ENCODE results near the gene LYZL1.
"Not testable (repeated sequence)": the region's sequence is repeated elsewhere in the genome, so short reads cannot be mapped to it uniquely, and the experiment has no call there.

The LYZL1 gene

DNA sequence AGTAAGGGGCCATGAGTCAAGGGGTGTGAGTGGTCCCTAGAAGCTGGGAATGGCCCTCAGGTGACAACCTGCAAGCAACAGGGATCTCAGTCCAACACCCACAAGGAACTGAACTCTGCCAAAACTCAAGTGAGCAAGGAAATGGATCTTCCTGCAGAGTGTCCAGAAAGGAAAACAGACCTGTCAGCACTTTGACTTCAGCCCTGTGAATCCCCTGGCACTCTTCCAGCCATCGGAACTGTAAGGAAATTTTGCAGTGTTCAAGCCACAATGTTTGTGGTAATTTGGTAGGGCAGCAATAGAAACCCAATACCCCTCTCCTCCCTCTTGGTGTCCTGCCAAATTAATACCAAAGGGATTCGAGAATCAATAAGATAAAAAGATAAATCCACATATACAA, 6.9 kb downstream of the LYZL1 start:
- no peak for DNase-seq (ENCODE audit: insufficient read length, low spot score)
- FAIRE-seq, result no peak

GRCh38 chr10:29297678-29298077, 8.8 kb downstream of the LYZL1 start:
- TF ChIP-seq PAX5 (IDR thresholded peaks at IDR 0.05; ENCODE audit: insufficient read depth, low read length, severe bottlenecking), result no peak
- TF ChIP-seq POLR2A (IDR thresholded peaks at IDR 0.05; ENCODE audit: low read depth, low read length), result no peak
- TF ChIP-seq POU2F2 (IDR thresholded peaks at IDR 0.05; ENCODE audit: low read depth, low read length), result no peak
- TF ChIP-seq SPI1 (IDR thresholded peaks at IDR 0.05; ENCODE audit: low read depth, low read length), result no peak
- no peak for TF ChIP-seq TAF1 (IDR thresholded peaks at IDR 0.05; ENCODE audit: low read depth, low read length)
- DNase-seq (ENCODE audit: insufficient read length, low spot score), result no peak
- no peak for FAIRE-seq

More for the DNA sequence above, 6.9 kb downstream of the LYZL1 start:
- TF ChIP-seq POLR2AphosphoS5 (IDR thresholded peaks at IDR 0.05; ENCODE audit: low read depth, low read length), result no peak
- no peak for TF ChIP-seq POU2F2 (IDR thresholded peaks at IDR 0.05; ENCODE audit: low read depth, low read length)
- no peak for TF ChIP-seq SPI1 (IDR thresholded peaks at IDR 0.05; ENCODE audit: low read depth, low read length)
- TF ChIP-seq TAF1 (IDR thresholded peaks at IDR 0.05; ENCODE audit: low read depth, low read length), result no peak
- TF ChIP-seq POLR2A (IDR thresholded peaks at IDR 0.05; ENCODE audit: low read depth, low read length), result no peak
- TF ChIP-seq PAX5 (IDR thresholded peaks at IDR 0.05; ENCODE audit: insufficient read depth, low read length, severe bottlenecking), result no peak

GRCh38 chr10:29301359-29301910, 12.6 kb downstream of the LYZL1 start:
- no peak for FAIRE-seq
- no peak for TF ChIP-seq PAX5 (IDR thresholded peaks at IDR 0.05; ENCODE audit: insufficient read depth, low read length, severe bottlenecking)
- TF ChIP-seq SPI1 (IDR thresholded peaks at IDR 0.05; ENCODE audit: low read depth, low read length), result no peak

DNA sequence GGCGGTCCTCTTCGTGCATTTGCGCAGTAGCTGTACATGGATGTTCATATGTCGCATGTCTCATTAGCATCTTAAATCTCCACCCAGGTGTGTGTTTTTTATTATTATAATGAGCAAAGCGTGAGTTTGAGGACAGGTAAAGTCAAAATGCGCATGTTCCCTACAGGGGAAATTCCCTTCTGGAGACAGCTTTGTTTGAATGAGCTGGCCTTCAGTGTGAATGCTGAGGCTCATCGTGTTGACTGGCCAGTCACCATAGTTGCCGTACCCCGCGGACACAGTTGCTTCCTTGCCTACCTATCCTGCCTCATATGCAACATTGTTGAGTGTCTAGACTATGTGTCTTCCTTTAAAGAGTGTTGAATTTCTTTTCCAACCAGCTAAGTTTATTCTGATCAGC, 13.6 kb downstream of the LYZL1 start:
- TF ChIP-seq PAX5 (IDR thresholded peaks at IDR 0.05; ENCODE audit: insufficient read depth, low read length, severe bottlenecking), result no peak
- TF ChIP-seq POLR2A (IDR thresholded peaks at IDR 0.05; ENCODE audit: low read depth, low read length), result no peak
- no peak for DNase-seq (ENCODE audit: insufficient read length, low spot score)
- no peak for FAIRE-seq

More at GRCh38 chr10:29301359-29301910, 12.6 kb downstream of the LYZL1 start:
- DNase-seq (ENCODE audit: insufficient read length, low spot score), result no peak

DNA sequence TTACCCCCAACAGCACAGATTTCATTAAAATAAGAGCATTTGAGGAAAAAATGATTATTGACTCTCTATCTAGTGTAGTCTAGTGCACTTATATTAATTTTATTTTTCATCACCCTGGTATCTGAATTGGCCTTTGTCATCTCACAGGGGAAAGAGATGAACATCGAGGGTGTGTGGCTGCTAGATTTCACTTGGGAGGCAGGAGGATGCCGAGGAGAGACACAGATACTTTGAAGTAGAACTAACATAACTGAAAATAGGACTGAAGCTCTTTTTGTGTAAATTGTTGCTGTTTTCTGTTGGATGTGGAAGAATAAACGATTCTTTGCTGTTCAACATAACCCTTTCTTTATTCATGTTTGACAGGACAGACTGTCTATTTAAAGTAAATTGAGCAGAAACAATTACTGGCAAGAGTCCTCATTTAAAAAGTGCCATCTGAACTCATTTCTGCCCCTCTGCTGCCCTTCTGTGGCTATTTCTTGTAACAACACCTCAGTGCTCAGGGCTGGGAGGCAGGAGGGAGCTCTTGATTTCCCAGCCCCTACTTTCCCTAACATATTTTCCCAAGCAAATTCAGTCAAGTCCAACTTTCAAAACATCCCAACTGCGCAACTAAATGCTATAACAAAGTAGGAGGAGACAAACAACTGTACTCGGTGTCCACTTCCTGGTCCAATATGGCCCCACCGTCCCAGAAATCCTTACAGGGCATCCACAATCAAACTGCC, 15.6 kb downstream of the LYZL1 start:
- FAIRE-seq, result peak; percentile 58
- DNase-seq (ENCODE audit: insufficient read length, low spot score), result peak; percentile 31
- no peak for TF ChIP-seq SPI1 (IDR thresholded peaks at IDR 0.05; ENCODE audit: low read depth, low read length)
- no peak for TF ChIP-seq POLR2AphosphoS5 (IDR thresholded peaks at IDR 0.05; ENCODE audit: low read depth, low read length)
- TF ChIP-seq PAX5 (IDR thresholded peaks at IDR 0.05; ENCODE audit: insufficient read depth, low read length, severe bottlenecking), result no peak
- TF ChIP-seq POU2F2 (IDR thresholded peaks at IDR 0.05; ENCODE audit: low read depth, low read length), result no peak
- TF ChIP-seq POLR2A (IDR thresholded peaks at IDR 0.05; ENCODE audit: low read depth, low read length), result no peak
- no peak for TF ChIP-seq TAF1 (IDR thresholded peaks at IDR 0.05; ENCODE audit: low read depth, low read length)

DNA sequence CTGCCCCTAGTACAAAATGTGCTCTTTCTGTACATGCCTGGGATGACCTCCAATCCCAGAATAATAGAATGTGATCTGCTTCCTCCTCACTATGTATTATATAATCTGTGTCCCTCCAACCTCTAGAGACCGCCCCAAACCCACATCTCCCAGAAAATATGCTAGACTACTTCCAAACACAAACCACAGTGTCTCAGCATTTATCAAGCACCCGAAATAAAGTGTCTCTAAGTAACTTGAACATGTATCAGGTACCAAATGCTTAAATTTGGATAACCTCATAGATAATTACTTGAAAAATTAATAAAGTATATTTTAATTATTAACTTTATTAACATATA, 16.1 kb downstream of the LYZL1 start:
- DNase-seq (ENCODE audit: insufficient read length, low spot score), result no peak
- TF ChIP-seq PAX5 (IDR thresholded peaks at IDR 0.05; ENCODE audit: insufficient read depth, low read length, severe bottlenecking) (no peak), SPI1 (IDR thresholded peaks at IDR 0.05; ENCODE audit: low read depth, low read length) (no peak), POLR2AphosphoS5 (IDR thresholded peaks at IDR 0.05; ENCODE audit: low read depth, low read length) (no peak), POU2F2 (IDR thresholded peaks at IDR 0.05; ENCODE audit: low read depth, low read length) (no peak), POLR2A (IDR thresholded peaks at IDR 0.05; ENCODE audit: low read depth, low read length) (no peak), TAF1 (IDR thresholded peaks at IDR 0.05; ENCODE audit: low read depth, low read length) (no peak)
- FAIRE-seq, result no peak

DNA sequence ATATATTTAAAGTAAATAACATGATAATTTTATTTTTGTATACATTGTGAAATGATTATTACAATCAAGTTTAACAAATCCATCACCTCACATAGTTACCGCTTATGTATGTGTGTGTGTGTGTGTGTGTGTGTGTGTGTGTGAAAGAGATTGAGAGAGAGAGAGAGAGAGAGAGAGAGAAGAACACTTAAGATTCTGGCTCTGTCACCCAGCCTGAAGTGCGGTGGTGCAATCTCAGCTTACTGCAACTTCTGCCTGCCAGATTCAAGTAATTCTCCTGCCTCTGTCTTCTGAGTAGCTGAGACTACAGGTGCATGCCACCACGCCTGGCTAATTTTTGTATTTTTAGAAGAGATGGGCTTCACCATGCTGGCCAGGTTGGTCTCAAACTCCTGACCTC, 17.8 kb downstream of the LYZL1 start:
- no peak for TF ChIP-seq POU2F2 (IDR thresholded peaks at IDR 0.05; ENCODE audit: low read depth, low read length)
- no peak for TF ChIP-seq PAX5 (IDR thresholded peaks at IDR 0.05; ENCODE audit: insufficient read depth, low read length, severe bottlenecking)
- TF ChIP-seq POLR2AphosphoS5 (IDR thresholded peaks at IDR 0.05; ENCODE audit: low read depth, low read length), result no peak
- TF ChIP-seq POLR2A (IDR thresholded peaks at IDR 0.05; ENCODE audit: low read depth, low read length), result no peak
- DNase-seq (ENCODE audit: insufficient read length, low spot score) (no peak), FAIRE-seq (no peak)

DNA sequence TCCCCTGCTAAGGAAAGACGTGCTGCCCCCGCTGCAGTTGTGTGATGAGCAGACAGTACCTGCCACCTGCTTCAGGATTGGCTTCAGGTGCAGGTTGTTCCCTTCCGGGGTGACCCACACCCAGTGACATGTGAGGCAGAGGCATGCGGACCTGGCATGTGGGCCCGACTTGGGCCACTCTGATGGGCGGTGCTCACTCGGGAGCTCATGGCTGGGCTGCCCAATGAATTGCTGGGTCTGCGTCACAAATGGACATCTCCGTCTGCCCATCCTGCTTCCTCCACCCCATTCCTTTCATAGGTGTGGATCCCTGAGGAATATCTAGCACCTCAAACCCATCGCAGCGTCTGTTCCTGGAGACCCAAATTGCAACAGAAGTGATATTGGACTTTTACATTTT, 19.3 kb downstream of the LYZL1 start:
- not testable (repeated sequence) for DNase-seq (ENCODE audit: insufficient read length, low spot score); FAIRE-seq

DNA sequence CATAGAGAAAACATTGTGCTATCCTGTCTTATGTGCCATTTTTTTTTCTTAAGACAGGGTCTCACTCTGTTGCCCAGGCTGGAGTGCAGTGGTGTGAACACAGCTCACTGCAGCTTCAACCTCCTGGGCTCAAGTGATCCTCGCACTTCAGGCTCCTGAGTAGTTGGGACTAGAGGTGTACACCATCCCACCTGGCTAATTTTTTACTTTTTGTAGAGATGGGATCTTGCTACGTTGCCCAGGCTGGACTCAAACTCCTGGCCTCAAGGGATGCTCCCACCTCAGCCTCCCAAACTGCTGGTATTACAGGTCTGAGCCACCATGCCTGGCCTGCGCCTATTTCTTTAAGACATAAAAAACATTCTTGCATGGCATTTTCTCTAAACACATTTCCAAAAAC, 20.6 kb downstream of the LYZL1 start:
- DNase-seq (ENCODE audit: insufficient read length, low spot score) (no peak), FAIRE-seq (no peak)
- TF ChIP-seq PAX5 (IDR thresholded peaks at IDR 0.05; ENCODE audit: insufficient read depth, low read length, severe bottlenecking), result no peak

- not testable (repeated sequence) for FAIRE-seq; DNase-seq (ENCODE audit: insufficient read length, low spot score)
These were observed 21.6 kb downstream of the LYZL1 start for GRCh38 chr10:29310463-29310862.

DNA sequence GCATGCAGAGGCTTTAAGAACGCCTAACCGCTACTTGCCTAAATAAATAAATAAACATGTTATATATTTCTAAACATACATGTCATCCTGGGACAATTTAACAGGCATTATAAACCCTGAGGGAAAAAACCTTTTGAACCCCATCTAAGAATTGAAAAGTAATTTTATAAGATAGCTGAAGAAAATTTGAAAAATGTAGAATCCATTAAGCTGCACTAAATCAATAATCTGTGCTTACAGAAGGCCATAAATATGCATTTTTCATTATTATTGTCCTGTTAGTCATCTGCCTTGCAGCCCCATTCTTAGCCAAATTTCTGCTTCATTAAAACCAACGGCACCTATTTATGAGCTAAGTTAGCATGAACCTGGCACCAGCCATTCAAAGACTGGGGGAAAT, 24.2 kb downstream of the LYZL1 start:
- no peak for FAIRE-seq
- TF ChIP-seq POU2F2 (IDR thresholded peaks at IDR 0.05; ENCODE audit: low read depth, low read length) (no peak), PAX5 (IDR thresholded peaks at IDR 0.05; ENCODE audit: insufficient read depth, low read length, severe bottlenecking) (no peak)
- DNase-seq (ENCODE audit: insufficient read length, low spot score), result no peak

Data from GM12891 (cell line).